SK-N-SH (cell line): Measurements from ENCODE around the gene OBSCN.

Experiments used
- CTCF ChIP-seq: fragments of 200-600 bp; sonication (generic); IDR thresholded peaks from 2 replicates; pipeline ENCODE4 v1.6.1; 2017; ENCODE audit warnings: antibody characterized with exemption, mild to moderate bottlenecking, moderate library complexity
- EZH2phosphoT487 ChIP-seq: fragments of 200-600 bp; sonication (generic); IDR thresholded peaks from 2 replicates; pipeline ENCODE4 v1.6.1; 2017; ENCODE audit warnings: low read depth, mixed run types, mild to moderate bottlenecking, antibody characterized with exemption, moderate library complexity, borderline replicate concordance
- FOXM1 ChIP-seq: IDR thresholded peaks from 2 replicates; pipeline ENCODE4 v1.4.0; 2012; ENCODE audit warnings: low read depth, mild to moderate bottlenecking

- no peak for TF ChIP-seq CTCF
- TF ChIP-seq EZH2phosphoT487, result no peak
- TF ChIP-seq FOXM1, result no peak
Observed at GRCh38 chr1:228383773-228384172, 175.9 kb downstream of the OBSCN start.
